ENCODE data around the gene ACTR3. TPM values are rescaled to one million over a fixed set of nuclear protein-coding genes. Genes with fewer than 3 reads are reported as not detected.

ACTR3 gene
- total RNA-seq, 1 donor from 2014 or later = 175 TPM

GRCh38 chr2:113985554-113986397 lies 95.9 kb downstream of the ACTR3 start:
- Mint-ChIP-seq H3K4me3 (no peak overlapping the region), H3K4me1 (ENCODE audit: unreplicated experiment) (no peaks in the 10 kb centered on the region), H3K27ac (no peak overlapping the region), H3K27me3 (no peaks in the 10 kb centered on the region), H3K9me3 (no peaks in the 10 kb centered on the region), H3K36me3 (no peaks in the 10 kb centered on the region)
- DNase-seq (ENCODE audit: extremely low spot score, unreplicated experiment) = no peak
- no peak for TF ChIP-seq CTCF (conservative IDR thresholded peaks at IDR 0.05)

GRCh38 chr2:113986762-113987290 lies 96.9 kb downstream of the ACTR3 start:
- Mint-ChIP-seq H3K4me1 (ENCODE audit: unreplicated experiment) (no peaks in the 10 kb centered on the region), H3K27me3 (no peaks in the 10 kb centered on the region), H3K27ac (no peak overlapping the region), H3K36me3 (no peaks in the 10 kb centered on the region), H3K9me3 (no peaks in the 10 kb centered on the region), H3K4me3 (no peak overlapping the region)
- no peak for DNase-seq (ENCODE audit: extremely low spot score, unreplicated experiment)
- no peak for TF ChIP-seq CTCF (conservative IDR thresholded peaks at IDR 0.05)

GRCh38 chr2:113992090-113992489 lies 102.2 kb downstream of the ACTR3 start:
- H3K4me1 Mint-ChIP-seq (ENCODE audit: unreplicated experiment) = no peaks in the 10 kb centered on the region
- H3K9me3 Mint-ChIP-seq = no peaks in the 10 kb centered on the region
- no peaks in the 10 kb centered on the region for H3K36me3 Mint-ChIP-seq
- H3K27ac Mint-ChIP-seq = no peak overlapping the region
- TF ChIP-seq CTCF (conservative IDR thresholded peaks at IDR 0.05) = no peak
- no peaks in the 10 kb centered on the region for H3K27me3 Mint-ChIP-seq
- no peak for DNase-seq (ENCODE audit: extremely low spot score, unreplicated experiment)
- no peak overlapping the region for H3K4me3 Mint-ChIP-seq

- no peak overlapping the region for H3K4me3 Mint-ChIP-seq
- H3K9me3 Mint-ChIP-seq = no peaks in the 10 kb centered on the region
- no peaks in the 10 kb centered on the region for H3K36me3 Mint-ChIP-seq
- no peak for TF ChIP-seq CTCF (conservative IDR thresholded peaks at IDR 0.05)
- H3K4me1 Mint-ChIP-seq (ENCODE audit: unreplicated experiment) = no peaks in the 10 kb centered on the region
- no peak overlapping the region for H3K27ac Mint-ChIP-seq
- DNase-seq (ENCODE audit: extremely low spot score, unreplicated experiment) = no peak
- peaks cover 7% of the 10 kb centered on the region for H3K27me3 Mint-ChIP-seq
Measured at GRCh38 chr2:113996671-113997594, 107.0 kb downstream of the ACTR3 start.

GRCh38 chr2:114001152-114001551 lies 111.3 kb downstream of the ACTR3 start:
- TF ChIP-seq CTCF (conservative IDR thresholded peaks at IDR 0.05) = no peak
- Mint-ChIP-seq H3K9me3 (no peaks in the 10 kb centered on the region), H3K4me3 (no peak overlapping the region), H3K27me3 (peaks cover 7% of the 10 kb centered on the region), H3K36me3 (no peaks in the 10 kb centered on the region), H3K27ac (no peak overlapping the region), H3K4me1 (ENCODE audit: unreplicated experiment) (no peaks in the 10 kb centered on the region)
- no peak for DNase-seq (ENCODE audit: extremely low spot score, unreplicated experiment)
